HUDEP-2 (cell line): ENCODE measurements around the gene ANKS1B.

Experiments
- DNase-seq, 76 experiments: peaks; one replicate each; lab custom pipeline; 2025; ENCODE audit not compliant: unreplicated experiment in 76 of 76; lab: John Stamatoyannopoulos, UW

Gene ANKS1B

GRCh38 chr12:99146185-99146584, 838.6 kb downstream of the ANKS1B start:
- no peak for DNase-seq

DNA sequence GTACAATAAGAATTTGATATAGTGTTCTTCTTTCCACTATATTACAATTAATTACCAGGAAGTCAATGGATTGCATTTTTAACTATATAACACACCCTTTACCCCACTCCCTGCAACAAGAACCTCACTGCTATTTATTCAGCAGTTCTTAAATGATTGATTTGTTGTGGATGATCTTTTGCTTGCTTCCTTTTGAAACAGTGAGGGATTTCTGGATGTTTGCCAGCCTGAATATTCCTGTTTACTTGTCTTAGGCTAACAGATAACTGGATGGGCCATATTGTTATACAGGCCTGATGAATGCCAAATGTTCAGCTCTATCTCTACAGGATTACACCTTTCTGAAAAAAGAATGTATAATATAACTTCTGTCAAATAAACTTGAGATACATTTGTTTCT, 842.1 kb downstream of the ANKS1B start:
- no peak for DNase-seq

- no peak for DNase-seq
Observed at GRCh38 chr12:99140017-99140720, 844.6 kb downstream of the ANKS1B start.

DNA sequence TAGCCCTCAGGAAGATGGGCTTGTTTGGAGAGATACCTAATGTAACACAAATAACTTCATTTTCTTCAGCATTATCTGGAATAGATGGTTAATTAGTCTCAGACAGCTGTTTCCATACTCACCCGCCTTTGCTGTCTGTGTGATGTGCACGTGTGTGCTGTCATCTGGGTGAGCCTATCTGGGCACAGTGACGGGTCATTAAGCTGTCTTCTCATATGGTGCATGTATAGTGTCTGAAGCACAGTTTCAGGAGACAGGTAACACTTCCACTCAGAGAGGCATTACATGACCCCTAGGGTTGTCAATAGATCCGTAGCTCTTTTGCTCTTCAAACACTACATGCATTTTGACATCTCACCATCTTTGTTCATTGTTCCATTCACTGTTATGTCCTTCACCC, 846.3 kb downstream of the ANKS1B start:
- no peak for DNase-seq

DNA sequence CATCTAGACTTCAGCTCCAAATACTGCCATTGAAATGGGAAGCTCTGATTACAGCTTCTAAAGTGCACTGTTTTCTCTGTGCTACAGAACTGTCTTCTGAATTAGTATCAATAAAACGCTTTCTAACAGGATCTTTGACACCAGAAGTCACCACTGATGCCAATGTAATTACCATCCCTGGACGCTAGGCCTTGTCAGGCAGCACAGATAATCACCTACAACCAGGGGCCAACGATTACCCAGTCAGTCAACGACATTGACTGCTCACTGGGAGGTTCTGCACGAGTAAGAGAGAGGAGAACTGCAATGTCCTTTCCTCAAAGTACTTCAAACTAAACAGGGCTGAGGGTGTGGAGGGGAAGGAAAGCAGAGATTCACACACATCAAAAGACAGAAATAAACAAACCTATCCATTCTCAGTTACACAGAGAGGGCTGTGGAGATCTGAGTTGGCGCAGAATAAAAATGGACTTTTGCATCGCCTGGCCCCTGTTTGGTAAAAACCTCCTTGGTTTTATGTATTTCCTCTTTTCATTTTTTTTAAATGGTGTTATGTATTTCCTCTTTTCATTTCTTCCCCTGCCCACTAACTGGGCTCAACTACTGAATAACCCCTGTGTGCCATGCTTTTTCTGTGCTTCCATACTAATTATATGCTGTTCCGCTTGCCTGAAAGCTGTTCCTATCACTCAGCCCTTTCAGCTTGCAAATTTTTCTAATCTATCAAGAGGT, 847.4 kb downstream of the ANKS1B start:
- peak in 1 of 76 experiments; percentile 4 for DNase-seq

GRCh38 chr12:99136516-99136915, 848.2 kb downstream of the ANKS1B start:
- DNase-seq = no peak

GRCh38 chr12:99135376-99135775, 849.4 kb downstream of the ANKS1B start:
- DNase-seq = no peak

DNA sequence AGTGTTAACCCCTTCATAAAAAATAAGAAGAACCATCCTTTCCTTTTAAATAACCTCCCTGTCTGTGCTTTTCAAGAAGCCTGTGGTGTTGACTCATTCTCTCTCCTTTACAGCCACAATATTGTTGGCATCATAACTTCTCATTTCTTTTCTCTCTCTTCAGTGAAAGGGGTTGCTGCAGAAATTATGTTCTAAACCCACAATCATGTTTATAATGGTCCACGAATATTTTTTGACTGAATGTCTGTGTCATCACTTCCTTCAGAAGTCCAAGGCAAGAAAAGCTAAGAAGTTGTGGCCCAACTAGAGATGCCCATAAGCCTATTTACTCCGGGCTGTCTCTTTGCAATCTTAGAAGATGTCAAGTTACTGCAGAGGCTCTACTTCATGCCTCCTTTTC, 851.3 kb downstream of the ANKS1B start:
- no peak for DNase-seq

- DNase-seq = no peak
Observed at GRCh38 chr12:99131751-99132199, 853.0 kb downstream of the ANKS1B start.

GRCh38 chr12:99130808-99131553, 853.8 kb downstream of the ANKS1B start:
- no peak for DNase-seq

GRCh38 chr12:99128246-99128802, 856.4 kb downstream of the ANKS1B start:
- DNase-seq = no peak

DNA sequence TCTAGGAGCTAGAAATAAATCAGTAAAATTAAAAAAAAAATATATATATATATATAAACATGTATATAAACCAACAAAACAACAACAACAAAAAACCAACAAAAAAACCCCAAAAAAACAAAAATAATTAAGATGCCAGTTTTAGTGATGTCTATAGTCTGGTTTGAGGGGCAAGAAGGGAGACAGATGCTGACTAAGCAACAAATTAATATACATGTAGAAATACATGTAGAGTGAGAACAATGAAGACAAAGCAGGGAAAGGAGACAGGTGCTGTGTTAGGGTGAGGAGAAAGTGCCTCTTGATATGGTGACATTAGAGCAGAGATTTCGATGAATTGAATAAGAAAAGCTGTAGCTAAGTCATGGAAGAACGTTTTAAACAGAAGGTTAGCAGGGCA, 861.8 kb downstream of the ANKS1B start:
- DNase-seq = no peak

DNA sequence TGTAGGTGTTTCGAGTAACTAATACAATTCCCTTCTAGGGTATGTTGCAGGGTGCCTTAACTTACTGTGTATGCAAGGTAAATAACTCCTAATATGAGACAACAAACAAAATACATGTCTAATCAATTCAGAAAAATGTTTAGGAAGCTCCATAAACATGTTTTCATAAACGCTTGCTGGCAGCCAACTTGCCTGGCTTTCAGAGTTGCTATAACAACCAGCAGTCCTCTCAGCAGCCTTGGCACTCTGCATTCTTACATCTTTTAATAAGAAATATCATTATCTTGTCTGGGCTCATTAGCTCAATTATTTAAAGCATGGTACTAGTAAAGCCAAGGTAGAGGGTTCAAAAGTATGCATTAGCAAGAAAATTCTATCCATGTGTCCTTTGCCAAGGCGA, 862.2 kb downstream of the ANKS1B start:
- no peak for DNase-seq

DNA sequence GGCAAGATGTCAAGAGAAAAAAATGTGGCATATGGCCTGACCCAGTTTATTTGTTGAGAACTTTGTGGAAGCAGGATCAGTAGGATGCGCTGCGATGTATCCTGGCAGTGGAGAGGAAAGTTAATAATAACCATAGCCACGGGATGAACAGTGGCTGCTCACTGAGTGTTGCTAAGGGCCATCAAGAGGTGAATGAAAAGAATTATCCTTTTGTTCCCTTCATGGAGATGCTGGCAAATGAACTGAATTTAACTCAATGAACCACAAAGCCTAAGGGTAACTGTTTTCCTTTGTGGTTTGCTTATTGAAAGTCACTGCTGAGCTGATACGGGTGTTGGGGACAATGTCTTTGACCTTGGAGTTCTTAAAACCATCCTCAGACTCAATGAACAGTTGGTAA, 863.2 kb downstream of the ANKS1B start:
- DNase-seq = no peak

DNA sequence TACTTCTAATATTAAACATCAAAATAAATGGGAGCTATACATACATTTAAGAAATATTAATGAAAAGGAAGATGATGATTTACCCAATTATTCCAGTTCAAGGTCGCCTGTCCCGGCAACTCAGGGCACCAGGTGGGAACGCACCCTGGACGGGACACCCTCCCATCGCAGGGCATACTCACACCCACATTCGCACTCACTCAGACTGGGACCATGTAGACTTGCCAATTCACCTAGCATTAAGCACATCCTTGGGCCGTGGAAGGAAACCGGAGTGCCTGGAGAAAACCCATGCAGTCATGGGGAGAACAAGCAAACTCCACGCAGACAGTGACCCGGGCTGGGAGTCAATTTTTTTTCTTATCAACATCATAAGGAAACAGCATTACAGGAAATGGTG, 864.8 kb downstream of the ANKS1B start:
- DNase-seq = no peak

- DNase-seq = no peak
Observed at GRCh38 chr12:99119449-99119848, 865.3 kb downstream of the ANKS1B start.

- no peak for DNase-seq
Observed at GRCh38 chr12:99111600-99111999, 873.1 kb downstream of the ANKS1B start.

- DNase-seq = no peak
Observed at GRCh38 chr12:99110868-99111267, 873.9 kb downstream of the ANKS1B start.

DNA sequence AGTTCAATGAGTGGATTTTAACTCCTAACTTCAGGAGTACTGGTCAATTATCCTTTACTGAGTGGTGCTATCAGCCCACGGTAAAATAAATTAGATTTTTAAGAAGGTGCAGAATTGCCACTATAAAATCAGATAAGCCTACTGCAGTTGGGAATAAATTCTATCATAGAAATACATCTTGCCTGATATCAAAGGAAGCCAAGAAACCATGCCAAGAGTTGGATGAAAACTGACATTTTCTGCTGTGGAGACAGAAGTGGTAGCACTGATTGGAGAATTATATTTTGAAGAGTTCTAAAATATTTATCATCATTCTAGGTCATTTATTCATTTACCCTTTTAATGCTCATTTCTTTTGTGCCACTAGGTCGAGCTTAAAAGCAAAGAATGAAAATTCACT, 874.5 kb downstream of the ANKS1B start:
- DNase-seq = no peak

GRCh38 chr12:99108924-99109323, 875.8 kb downstream of the ANKS1B start:
- DNase-seq = no peak

DNA sequence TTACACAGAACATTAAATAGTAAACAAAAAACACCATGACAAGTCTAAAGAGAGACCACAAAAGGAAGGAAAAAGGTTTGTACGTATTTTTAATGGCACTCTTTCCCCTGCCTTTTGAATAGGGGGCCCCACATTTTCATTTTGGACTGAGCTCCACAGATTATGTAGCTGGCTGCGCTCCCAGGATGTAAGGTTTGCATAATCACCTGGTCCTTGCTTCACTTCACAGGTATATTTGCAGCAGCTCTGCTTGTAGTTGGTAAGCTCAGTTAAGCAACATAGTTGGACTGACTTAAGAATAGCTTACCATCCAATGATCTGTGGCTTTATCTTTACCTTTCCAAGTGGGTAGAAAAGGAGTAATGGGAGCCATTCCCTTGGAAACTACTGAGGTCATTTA, 885.0 kb downstream of the ANKS1B start:
- DNase-seq = no peak
